Ishikawa (cell line): ENCODE data around the gene CASTOR2.

Experiments
- CEBPB ChIP-seq: IDR thresholded peaks from 2 replicates; pipeline ENCODE4 v1.6.1; 2012
- CREB1 ChIP-seq: IDR thresholded peaks from 2 replicates; pipeline ENCODE4 v1.6.1; 2012; ENCODE audit warnings: low read depth
- EGR1 ChIP-seq: IDR thresholded peaks from 2 replicates; pipeline ENCODE4 v1.6.1; 2012
- EP300 ChIP-seq: IDR thresholded peaks from 2 replicates; pipeline ENCODE4 v1.6.1; 2012; ENCODE audit warnings: borderline replicate concordance
- FOXM1 ChIP-seq: IDR thresholded peaks from 2 replicates; pipeline ENCODE4 v1.6.1; 2012; ENCODE audit warnings: low read depth, borderline replicate concordance
- MAX ChIP-seq: IDR thresholded peaks from 2 replicates; pipeline ENCODE4 v1.6.1; 2012
- NFIC ChIP-seq: IDR thresholded peaks from 2 replicates; pipeline ENCODE4 v1.6.1; 2012
- RAD21 ChIP-seq: IDR thresholded peaks from 2 replicates; pipeline ENCODE4 v1.6.1; 2012; ENCODE audit warnings: low read depth
- TAF1 ChIP-seq: IDR thresholded peaks from 2 replicates; pipeline ENCODE4 v1.6.1; 2012; ENCODE audit warnings: low read depth, mild to moderate bottlenecking
- TCF12 ChIP-seq: IDR thresholded peaks from 2 replicates; pipeline ENCODE4 v1.6.1; 2012; ENCODE audit warnings: low read depth
- TEAD4 ChIP-seq: IDR thresholded peaks from 2 replicates; pipeline ENCODE4 v1.6.1; 2012
- YY1 ChIP-seq: IDR thresholded peaks from 2 replicates; pipeline ENCODE4 v1.6.1; 2012; ENCODE audit warnings: low read depth
- ZBTB7A ChIP-seq: IDR thresholded peaks from 2 replicates; pipeline ENCODE4 v1.6.1; 2012; ENCODE audit warnings: low read depth
- TF ChIP-seq, protein P1 (sequence below): IDR thresholded peaks from 2 replicates; pipeline ENCODE4 v1.6.1; 2012
- TF ChIP-seq, protein P2 (sequence below): IDR thresholded peaks from 2 replicates; pipeline ENCODE4 v1.6.1; 2012; ENCODE audit warnings: low read depth, mild to moderate bottlenecking

CASTOR2 gene

DNA sequence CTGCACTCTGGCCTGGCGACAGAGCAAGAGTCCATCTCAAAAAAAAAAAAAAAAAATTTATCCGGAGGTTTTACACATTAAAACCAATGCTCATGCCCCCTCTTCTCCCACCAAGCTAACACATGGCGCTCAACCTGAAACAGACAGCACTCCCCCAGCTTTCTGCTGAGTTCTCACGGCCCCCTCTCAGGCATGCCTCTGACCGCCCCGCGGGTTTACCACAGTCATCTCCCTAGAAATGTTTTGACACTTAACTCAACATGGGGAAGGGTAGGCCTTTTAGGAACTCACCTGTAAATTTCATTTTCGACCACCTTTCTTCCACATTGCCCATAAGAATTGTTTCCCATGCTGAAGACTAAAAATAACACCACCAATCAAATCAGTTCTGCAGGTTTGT lies 99.8 kb downstream of the CASTOR2 start:
- TF ChIP-seq ZBTB7A, result no peak
- TF ChIP-seq, protein P1, sequence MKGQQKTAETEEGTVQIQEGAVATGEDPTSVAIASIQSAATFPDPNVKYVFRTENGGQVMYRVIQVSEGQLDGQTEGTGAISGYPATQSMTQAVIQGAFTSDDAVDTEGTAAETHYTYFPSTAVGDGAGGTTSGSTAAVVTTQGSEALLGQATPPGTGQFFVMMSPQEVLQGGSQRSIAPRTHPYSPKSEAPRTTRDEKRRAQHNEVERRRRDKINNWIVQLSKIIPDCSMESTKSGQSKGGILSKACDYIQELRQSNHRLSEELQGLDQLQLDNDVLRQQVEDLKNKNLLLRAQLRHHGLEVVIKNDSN, result no peak
- no peak for TF ChIP-seq YY1
- TF ChIP-seq EGR1, result no peak
- no peak for TF ChIP-seq TEAD4
- TF ChIP-seq EP300, result no peak
- TF ChIP-seq RAD21, result no peak
- no peak for TF ChIP-seq TAF1
- no peak for TF ChIP-seq TCF12
- TF ChIP-seq, protein P2, sequence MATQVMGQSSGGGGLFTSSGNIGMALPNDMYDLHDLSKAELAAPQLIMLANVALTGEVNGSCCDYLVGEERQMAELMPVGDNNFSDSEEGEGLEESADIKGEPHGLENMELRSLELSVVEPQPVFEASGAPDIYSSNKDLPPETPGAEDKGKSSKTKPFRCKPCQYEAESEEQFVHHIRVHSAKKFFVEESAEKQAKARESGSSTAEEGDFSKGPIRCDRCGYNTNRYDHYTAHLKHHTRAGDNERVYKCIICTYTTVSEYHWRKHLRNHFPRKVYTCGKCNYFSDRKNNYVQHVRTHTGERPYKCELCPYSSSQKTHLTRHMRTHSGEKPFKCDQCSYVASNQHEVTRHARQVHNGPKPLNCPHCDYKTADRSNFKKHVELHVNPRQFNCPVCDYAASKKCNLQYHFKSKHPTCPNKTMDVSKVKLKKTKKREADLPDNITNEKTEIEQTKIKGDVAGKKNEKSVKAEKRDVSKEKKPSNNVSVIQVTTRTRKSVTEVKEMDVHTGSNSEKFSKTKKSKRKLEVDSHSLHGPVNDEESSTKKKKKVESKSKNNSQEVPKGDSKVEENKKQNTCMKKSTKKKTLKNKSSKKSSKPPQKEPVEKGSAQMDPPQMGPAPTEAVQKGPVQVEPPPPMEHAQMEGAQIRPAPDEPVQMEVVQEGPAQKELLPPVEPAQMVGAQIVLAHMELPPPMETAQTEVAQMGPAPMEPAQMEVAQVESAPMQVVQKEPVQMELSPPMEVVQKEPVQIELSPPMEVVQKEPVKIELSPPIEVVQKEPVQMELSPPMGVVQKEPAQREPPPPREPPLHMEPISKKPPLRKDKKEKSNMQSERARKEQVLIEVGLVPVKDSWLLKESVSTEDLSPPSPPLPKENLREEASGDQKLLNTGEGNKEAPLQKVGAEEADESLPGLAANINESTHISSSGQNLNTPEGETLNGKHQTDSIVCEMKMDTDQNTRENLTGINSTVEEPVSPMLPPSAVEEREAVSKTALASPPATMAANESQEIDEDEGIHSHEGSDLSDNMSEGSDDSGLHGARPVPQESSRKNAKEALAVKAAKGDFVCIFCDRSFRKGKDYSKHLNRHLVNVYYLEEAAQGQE, result no peak
- no peak for TF ChIP-seq CEBPB
- no peak for TF ChIP-seq CREB1
- no peak for TF ChIP-seq NFIC
- TF ChIP-seq FOXM1, result no peak
- TF ChIP-seq MAX, result no peak

DNA sequence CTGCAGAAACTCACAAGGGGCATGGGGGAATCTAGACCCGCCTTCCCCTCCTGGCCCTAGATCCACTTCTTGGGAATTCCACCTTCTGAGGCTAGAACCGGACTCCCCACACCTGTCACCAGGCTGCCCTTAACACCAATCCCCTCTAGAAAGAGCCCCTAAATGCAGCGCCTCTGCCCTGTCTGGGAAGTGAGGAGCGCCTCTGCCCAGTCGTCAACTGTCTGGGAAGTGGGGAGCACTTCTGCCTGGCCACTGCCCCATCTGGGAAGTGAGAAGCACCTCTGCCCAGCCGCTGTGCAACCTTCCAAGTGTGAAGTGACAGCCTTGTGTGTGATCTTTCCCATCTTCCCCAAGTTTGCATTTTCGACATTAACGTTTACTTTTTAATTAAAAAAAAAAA lies 100.3 kb downstream of the CASTOR2 start:
- TF ChIP-seq, protein P2, result no peak
- TF ChIP-seq TEAD4 (no peak), EGR1 (no peak), YY1 (no peak), RAD21 (no peak), ZBTB7A (no peak), TAF1 (no peak), NFIC (no peak), CREB1 (no peak), MAX (no peak), FOXM1 (no peak), CEBPB (no peak), TCF12 (no peak)
- TF ChIP-seq, protein P1, result no peak

- no peak for TF ChIP-seq TEAD4
- no peak for TF ChIP-seq TAF1
- no peak for TF ChIP-seq NFIC
- TF ChIP-seq MAX, result no peak
- TF ChIP-seq, protein P1, result no peak
- TF ChIP-seq FOXM1, result no peak
- no peak for TF ChIP-seq EP300
- no peak for TF ChIP-seq RAD21
- no peak for TF ChIP-seq YY1
- no peak for TF ChIP-seq ZBTB7A
- TF ChIP-seq TCF12, result no peak
- no peak for TF ChIP-seq EGR1
- TF ChIP-seq, protein P2, result no peak
Measured at GRCh38 chr7:75066521-75066920, 102.0 kb downstream of the CASTOR2 start.

DNA sequence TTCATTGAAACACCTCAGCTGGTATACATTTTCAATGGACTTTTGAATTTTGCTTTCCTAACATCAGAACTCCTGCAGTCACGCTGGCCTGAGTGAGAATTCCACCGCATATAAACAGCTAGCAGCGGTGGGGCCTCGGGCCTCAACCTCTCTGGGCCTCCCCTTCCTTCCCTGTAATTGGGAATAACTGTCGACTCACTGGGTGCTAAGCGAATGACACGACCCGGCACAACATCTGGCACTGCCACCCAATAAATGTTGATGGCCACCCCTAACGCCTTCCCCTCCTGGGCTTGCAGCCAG lies 108.4 kb downstream of the CASTOR2 start:
- TF ChIP-seq FOXM1 (no peak), EGR1 (no peak), CEBPB (no peak), YY1 (no peak), MAX (no peak)
- TF ChIP-seq, protein P2, result no peak
